ENCODE data around the gene MGST2.
A peak's percentile ranks its signal among the peaks of the same experiment; 100 is the strongest.

The MGST2 gene

DNA sequence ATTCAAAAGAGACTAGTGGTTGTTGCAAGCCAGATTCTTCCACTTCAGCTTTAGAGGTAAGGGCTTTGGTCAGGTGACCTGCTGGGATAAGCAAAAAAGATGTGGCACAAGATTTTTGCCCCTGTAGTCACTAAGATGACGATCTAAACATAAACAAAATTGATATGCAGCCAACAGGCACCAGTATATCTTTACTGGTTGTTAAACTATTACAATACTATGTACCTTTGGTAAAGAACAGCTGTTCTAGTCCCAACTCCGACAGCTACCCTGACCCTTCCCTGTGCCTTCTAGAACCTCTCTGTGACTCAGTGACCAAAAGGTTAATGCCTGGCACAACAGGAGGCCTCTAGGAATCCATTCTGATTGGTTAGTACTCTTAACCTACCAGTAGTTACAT lies 59.6 kb downstream of the MGST2 start:
- H3K4me1 ChIP-seq (ENCODE audit: control insufficient read depth, insufficient read depth, low read length, unreplicated experiment) = no peaks in the 10 kb centered on the region
- H3K79me2 ChIP-seq (ENCODE audit: control insufficient read depth, insufficient read depth, low read length, unreplicated experiment) = no peaks in the 10 kb centered on the region
- no peak overlapping the region for H3K27ac ChIP-seq (ENCODE audit: low read depth, low read length)
- no peaks in the 10 kb centered on the region for H3K36me3 ChIP-seq (ENCODE audit: insufficient read depth, low read length)
- no peak overlapping the region for H2AFZ ChIP-seq (ENCODE audit: low read length, unreplicated experiment)
- no peak overlapping the region for H3K4me3 ChIP-seq (ENCODE audit: low read depth, low read length)
- H3K27me3 ChIP-seq (ENCODE audit: insufficient read depth, low read length) = no peaks in the 10 kb centered on the region

DNA sequence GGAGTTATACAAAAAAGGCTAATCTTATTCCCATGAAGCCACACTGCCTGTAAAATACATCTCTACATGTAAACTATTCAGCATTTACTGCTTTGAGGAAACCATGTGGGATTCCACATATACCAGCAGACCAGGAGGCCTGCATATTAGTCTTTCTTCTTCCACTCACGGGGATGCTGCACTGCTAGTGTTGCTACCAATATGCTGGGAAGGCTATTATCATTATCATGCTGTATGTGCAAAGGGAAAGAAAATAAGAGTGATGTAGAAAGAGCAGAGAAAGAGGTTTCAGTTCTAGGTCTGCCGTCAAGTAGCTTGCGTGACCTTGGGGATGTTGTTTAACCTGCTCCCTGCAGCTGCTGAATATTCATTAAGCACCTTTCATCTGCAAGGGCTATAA lies 61.0 kb downstream of the MGST2 start:
- Histone ChIP-seq H3K4me1 (ENCODE audit: control insufficient read depth, insufficient read depth, low read length, unreplicated experiment) (no peaks in the 10 kb centered on the region), H3K27ac (ENCODE audit: low read depth, low read length) (no peak overlapping the region), H2AFZ (ENCODE audit: low read length, unreplicated experiment) (no peak overlapping the region), H3K27me3 (ENCODE audit: insufficient read depth, low read length) (no peaks in the 10 kb centered on the region), H3K79me2 (ENCODE audit: control insufficient read depth, insufficient read depth, low read length, unreplicated experiment) (no peaks in the 10 kb centered on the region), H3K4me3 (ENCODE audit: low read depth, low read length) (no peak overlapping the region), H3K36me3 (ENCODE audit: insufficient read depth, low read length) (no peaks in the 10 kb centered on the region)

DNA sequence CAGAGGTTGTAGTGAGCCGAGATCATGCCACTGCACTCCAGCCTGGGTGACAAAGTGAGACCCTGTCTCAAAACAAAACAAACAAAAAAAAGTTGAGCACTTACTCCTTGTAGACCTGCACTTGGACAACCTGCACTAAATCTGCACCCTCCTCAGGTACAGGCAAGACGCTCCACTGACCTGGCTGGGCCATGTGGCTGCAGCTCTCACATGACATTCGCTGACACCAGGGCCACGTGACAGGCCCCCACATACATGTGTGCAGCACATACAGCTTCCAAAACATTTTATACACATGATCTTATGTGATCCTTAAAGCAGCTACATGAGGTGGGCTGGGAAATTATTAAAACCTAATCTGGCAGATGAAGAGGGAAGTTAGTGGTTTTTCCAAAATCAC lies 62.5 kb downstream of the MGST2 start:
- Histone ChIP-seq H3K79me2 (ENCODE audit: control insufficient read depth, insufficient read depth, low read length, unreplicated experiment) (no peaks in the 10 kb centered on the region), H3K36me3 (ENCODE audit: insufficient read depth, low read length) (no peaks in the 10 kb centered on the region), H3K4me1 (ENCODE audit: control insufficient read depth, insufficient read depth, low read length, unreplicated experiment) (no peaks in the 10 kb centered on the region), H2AFZ (ENCODE audit: low read length, unreplicated experiment) (no peak overlapping the region), H3K27me3 (ENCODE audit: insufficient read depth, low read length) (no peaks in the 10 kb centered on the region), H3K27ac (ENCODE audit: low read depth, low read length) (no peak overlapping the region), H3K4me3 (ENCODE audit: low read depth, low read length) (no peak overlapping the region)

DNA sequence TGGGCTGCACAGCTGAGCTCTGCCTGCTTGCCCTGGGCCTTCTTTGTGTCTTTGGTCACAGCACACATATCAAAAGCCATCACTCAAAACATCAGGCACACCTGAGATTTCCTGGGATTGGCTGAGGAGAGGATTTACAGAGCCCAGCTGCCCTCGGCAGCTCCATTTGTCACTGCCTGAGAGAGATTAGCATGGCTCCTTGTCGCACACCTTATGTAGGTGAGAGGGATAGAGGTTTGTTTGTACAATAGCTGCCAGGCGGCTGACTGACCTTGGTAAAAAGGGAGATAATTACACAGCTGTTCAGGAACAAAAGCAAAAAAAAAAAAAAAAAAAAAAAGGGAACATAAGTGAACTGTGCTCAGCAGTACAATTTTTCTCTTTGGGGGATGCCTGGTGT lies 63.2 kb downstream of the MGST2 start:
- Histone ChIP-seq H3K36me3 (ENCODE audit: insufficient read depth, low read length) (no peaks in the 10 kb centered on the region), H3K27ac (ENCODE audit: low read depth, low read length) (no peak overlapping the region), H3K79me2 (ENCODE audit: control insufficient read depth, insufficient read depth, low read length, unreplicated experiment) (no peaks in the 10 kb centered on the region), H3K27me3 (ENCODE audit: insufficient read depth, low read length) (no peaks in the 10 kb centered on the region), H3K4me3 (ENCODE audit: low read depth, low read length) (no peak overlapping the region), H3K4me1 (ENCODE audit: control insufficient read depth, insufficient read depth, low read length, unreplicated experiment) (peaks cover under 1% of the 10 kb centered on the region), H2AFZ (ENCODE audit: low read length, unreplicated experiment) (no peak overlapping the region)

DNA sequence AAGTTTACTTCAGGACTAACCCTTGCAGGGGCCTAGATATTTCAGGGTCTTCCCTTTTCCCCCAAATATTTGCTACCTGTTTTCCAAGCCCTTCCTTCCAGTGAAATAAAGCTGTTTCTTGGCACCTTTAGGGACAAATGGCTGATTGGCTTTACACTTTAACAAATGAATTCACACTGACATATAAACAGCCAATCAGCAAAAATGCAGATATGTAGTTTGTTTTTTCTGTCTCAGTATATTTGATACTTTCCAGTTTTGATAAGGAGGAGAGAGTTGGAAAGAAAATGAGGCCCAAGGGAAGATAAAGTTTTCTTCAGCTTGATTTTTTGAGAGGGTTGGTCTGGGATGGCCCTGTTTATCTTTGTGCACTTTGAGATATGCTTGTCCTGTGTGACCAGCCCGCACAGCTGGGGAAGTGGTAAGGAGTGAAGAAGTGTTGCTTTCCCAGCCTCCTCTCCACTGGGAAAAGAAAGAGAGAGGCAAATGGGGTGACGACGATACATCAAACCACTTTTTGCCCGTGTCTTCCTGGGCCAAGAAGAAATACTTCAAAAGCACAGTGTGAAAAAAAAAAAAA lies 67.5 kb downstream of the MGST2 start:
- H3K4me1 ChIP-seq (ENCODE audit: control insufficient read depth, insufficient read depth, low read length, unreplicated experiment) = peaks cover 3% of the 10 kb centered on the region
- H3K79me2 ChIP-seq (ENCODE audit: control insufficient read depth, insufficient read depth, low read length, unreplicated experiment) = no peaks in the 10 kb centered on the region
- no peaks in the 10 kb centered on the region for H3K36me3 ChIP-seq (ENCODE audit: insufficient read depth, low read length)
- no peak overlapping the region for H3K4me3 ChIP-seq (ENCODE audit: low read depth, low read length)
- no peak overlapping the region for H2AFZ ChIP-seq (ENCODE audit: low read length, unreplicated experiment)
- no peak overlapping the region for H3K27ac ChIP-seq (ENCODE audit: low read depth, low read length)
- no peaks in the 10 kb centered on the region for H3K27me3 ChIP-seq (ENCODE audit: insufficient read depth, low read length)

DNA sequence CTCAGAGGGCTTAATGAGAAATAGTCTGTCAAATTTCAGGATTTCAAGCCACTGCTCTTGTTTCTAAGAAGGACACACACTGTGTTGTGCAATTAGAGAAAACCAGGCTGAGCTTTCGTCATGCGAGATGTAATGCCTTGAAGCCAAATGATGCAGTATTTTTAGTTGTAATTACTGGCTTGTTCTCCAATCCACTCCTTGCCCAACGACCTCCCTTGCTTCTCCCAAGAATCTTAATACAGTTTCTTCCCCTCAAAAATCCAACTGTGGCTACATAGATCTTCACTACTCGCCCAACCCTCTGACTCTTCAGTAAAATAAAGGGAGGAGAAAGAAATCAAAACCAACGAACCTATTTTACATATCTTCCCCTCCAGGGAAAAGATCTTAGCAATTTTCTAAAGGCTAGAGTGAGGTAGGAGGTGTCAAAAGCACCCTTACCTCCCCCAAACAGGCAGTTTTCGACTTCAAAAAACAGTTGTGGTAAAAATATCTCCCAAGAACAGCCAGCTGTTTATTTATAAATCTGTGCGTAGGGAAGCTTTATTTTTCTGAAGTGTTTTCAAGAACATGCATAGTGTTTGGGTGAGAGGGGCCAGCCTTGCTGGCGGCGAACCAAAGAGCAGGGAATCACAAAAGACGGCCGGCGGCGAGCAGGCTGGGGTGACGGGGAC lies 68.7 kb downstream of the MGST2 start:
- Histone ChIP-seq H3K27me3 (ENCODE audit: insufficient read depth, low read length) (no peaks in the 10 kb centered on the region), H3K4me1 (ENCODE audit: control insufficient read depth, insufficient read depth, low read length, unreplicated experiment) (peaks cover 3% of the 10 kb centered on the region), H3K79me2 (ENCODE audit: control insufficient read depth, insufficient read depth, low read length, unreplicated experiment) (no peaks in the 10 kb centered on the region), H2AFZ (ENCODE audit: low read length, unreplicated experiment) (peak overlapping the region; percentile 64), H3K27ac (ENCODE audit: low read depth, low read length) (no peak overlapping the region), H3K4me3 (ENCODE audit: low read depth, low read length) (peak overlapping the region; percentile 77), H3K36me3 (ENCODE audit: insufficient read depth, low read length) (no peaks in the 10 kb centered on the region)

DNA sequence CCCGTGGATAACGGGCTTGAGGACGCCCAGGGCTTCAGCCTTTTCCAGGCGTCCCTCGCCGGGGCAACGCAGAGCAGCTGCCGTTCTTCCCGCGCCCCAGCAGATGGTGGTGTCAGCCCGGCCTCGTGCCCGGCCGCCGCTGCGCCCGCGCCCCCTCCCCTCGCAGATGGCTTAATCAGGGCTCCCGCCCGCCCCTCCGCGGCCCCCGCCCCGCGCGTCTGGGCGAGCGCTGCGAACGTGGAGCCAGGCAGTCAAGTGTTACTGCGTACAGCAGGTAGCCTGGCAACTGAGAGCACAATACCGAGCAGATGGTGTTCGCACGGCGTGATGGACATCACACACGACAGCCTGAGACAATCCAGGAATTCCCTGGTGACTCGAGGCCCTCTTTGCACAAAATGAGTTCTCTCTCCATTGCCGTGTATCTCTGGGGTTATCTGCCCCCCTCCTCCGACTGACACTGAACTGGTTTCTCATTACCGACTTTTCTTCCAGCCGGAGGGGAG lies 69.3 kb downstream of the MGST2 start:
- no peaks in the 10 kb centered on the region for H3K36me3 ChIP-seq (ENCODE audit: insufficient read depth, low read length)
- no peaks in the 10 kb centered on the region for H3K27me3 ChIP-seq (ENCODE audit: insufficient read depth, low read length)
- H2AFZ ChIP-seq (ENCODE audit: low read length, unreplicated experiment) = peak overlapping the region; percentile 64
- no peak overlapping the region for H3K27ac ChIP-seq (ENCODE audit: low read depth, low read length)
- H3K79me2 ChIP-seq (ENCODE audit: control insufficient read depth, insufficient read depth, low read length, unreplicated experiment) = no peaks in the 10 kb centered on the region
- peak overlapping the region; percentile 77 for H3K4me3 ChIP-seq (ENCODE audit: low read depth, low read length)
- H3K4me1 ChIP-seq (ENCODE audit: control insufficient read depth, insufficient read depth, low read length, unreplicated experiment) = peaks cover 4% of the 10 kb centered on the region

DNA sequence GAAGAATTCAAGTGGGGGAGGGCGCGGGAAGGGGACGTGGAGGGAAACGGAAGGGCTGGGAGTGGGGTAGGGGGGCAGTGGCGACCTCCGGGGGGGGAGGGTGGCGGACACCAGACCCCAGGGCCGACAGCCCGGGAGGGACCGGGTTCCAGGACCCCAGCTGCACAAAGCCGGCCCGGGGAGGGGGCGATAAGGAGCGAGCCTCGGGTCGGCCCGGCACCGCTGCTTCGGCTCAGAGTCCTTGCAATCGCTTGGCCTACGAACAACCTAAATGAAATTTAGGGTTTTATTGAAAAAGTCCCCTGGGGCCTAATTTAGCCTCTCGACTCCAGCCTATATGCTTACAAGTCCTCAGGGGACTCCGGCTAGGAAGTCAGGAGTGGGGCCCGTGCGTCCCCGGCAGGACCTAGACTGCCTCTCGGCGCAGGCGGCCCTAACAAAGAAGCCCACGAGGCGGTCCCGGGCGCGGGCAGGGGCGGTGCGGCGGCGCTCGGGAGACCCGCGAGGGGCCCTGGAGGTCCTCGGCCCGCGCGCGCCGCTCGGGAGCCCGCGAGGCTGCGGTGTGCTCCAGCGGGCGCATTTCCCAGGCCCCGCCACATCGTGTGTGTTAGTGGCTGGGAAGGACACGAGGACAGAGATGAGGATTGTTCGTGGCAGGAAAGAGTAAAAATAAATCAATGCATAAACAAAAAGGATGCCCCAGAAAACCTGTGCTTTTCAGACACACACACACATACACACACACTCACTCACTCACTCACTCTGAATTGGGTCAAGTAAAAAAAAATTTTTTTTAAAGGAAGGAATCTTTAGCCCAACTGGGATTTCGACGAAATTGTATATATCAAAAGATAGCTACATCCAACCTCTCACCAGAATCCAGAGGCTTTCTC lies 70.0 kb downstream of the MGST2 start:
- Histone ChIP-seq H2AFZ (ENCODE audit: low read length, unreplicated experiment) (peak overlapping the region; percentile 70), H3K4me3 (ENCODE audit: low read depth, low read length) (peak overlapping the region; percentile 77)

DNA sequence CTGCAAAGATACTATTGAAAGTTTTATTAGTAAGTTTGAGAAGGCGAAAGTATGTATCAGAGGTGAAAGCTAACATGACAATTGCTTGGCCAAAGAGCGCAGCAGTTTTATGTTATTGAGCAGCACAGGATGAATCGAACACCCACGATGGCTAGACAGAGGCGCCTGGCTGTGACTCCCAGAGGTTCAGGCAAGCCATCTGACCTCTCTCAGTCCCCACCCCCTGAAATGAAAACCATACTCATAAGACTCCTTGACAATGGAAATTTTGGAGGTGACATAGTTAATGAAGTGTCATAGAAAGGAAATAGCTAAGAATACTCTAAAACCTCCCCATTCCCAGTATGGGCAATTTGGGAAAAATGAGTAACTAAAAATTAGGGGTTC lies 70.6 kb downstream of the MGST2 start:
- Histone ChIP-seq H3K4me1 (ENCODE audit: control insufficient read depth, insufficient read depth, low read length, unreplicated experiment) (peaks cover 15% of the 10 kb centered on the region), H3K4me3 (ENCODE audit: low read depth, low read length) (no peak overlapping the region), H2AFZ (ENCODE audit: low read length, unreplicated experiment) (no peak overlapping the region), H3K27ac (ENCODE audit: low read depth, low read length) (no peak overlapping the region), H3K27me3 (ENCODE audit: insufficient read depth, low read length) (no peaks in the 10 kb centered on the region), H3K79me2 (ENCODE audit: control insufficient read depth, insufficient read depth, low read length, unreplicated experiment) (no peaks in the 10 kb centered on the region), H3K36me3 (ENCODE audit: insufficient read depth, low read length) (no peaks in the 10 kb centered on the region)

More for the DNA sequence above, 70.0 kb downstream of the MGST2 start:
- H3K27me3 ChIP-seq (ENCODE audit: insufficient read depth, low read length) = no peaks in the 10 kb centered on the region
- no peaks in the 10 kb centered on the region for H3K79me2 ChIP-seq (ENCODE audit: control insufficient read depth, insufficient read depth, low read length, unreplicated experiment)
- no peaks in the 10 kb centered on the region for H3K36me3 ChIP-seq (ENCODE audit: insufficient read depth, low read length)
- H3K4me1 ChIP-seq (ENCODE audit: control insufficient read depth, insufficient read depth, low read length, unreplicated experiment) = peaks cover 11% of the 10 kb centered on the region
- no peak overlapping the region for H3K27ac ChIP-seq (ENCODE audit: low read depth, low read length)

DNA sequence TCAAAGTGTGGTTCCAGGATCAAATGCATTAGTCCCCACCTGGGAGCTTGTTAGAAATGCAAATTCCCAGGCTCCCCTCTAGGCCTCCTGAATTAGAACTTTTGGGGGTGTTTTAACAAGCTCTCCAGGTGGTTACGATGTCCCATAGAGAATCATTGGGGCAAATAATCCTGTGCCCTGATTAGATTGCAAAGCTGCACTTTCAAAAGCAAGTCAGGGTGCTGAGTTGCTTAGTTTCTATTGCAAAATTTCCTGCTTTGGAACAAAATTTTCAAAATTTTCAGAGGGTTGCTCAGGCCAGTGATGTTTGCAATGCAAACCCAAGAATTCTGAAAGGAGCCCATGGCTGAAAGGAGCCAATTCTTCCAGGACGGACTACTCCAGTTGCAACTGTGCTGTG lies 71.0 kb downstream of the MGST2 start:
- Histone ChIP-seq H3K27me3 (ENCODE audit: insufficient read depth, low read length) (no peaks in the 10 kb centered on the region), H3K36me3 (ENCODE audit: insufficient read depth, low read length) (no peaks in the 10 kb centered on the region), H3K27ac (ENCODE audit: low read depth, low read length) (no peak overlapping the region), H3K4me1 (ENCODE audit: control insufficient read depth, insufficient read depth, low read length, unreplicated experiment) (peaks cover 15% of the 10 kb centered on the region), H3K79me2 (ENCODE audit: control insufficient read depth, insufficient read depth, low read length, unreplicated experiment) (no peaks in the 10 kb centered on the region), H2AFZ (ENCODE audit: low read length, unreplicated experiment) (no peak overlapping the region), H3K4me3 (ENCODE audit: low read depth, low read length) (no peak overlapping the region)

Data from ACC112 (cell line).